ENCODE data around the gene HDAC4. TPM values are rescaled to one million over a fixed set of nuclear protein-coding genes. Genes with fewer than 3 reads are reported as not detected.

Gene HDAC4
- total RNA-seq, 1 experiment from 2014 or later, result 32.0 TPM

GRCh38 chr2:239252393-239252792 is 148.4 kb downstream of the HDAC4 start:
- H3K27ac Mint-ChIP-seq, result no peak overlapping the region
- H3K18ac ChIP-seq (ENCODE audit: insufficient read length, low read depth, low read length), result peak overlapping the region; percentile 35

More at GRCh38 chr2:239252393-239252792, 148.4 kb downstream of the HDAC4 start:
- peaks cover 2% of the 10 kb centered on the region for H4K20me1 ChIP-seq (ENCODE audit: control insufficient read depth, insufficient read depth, insufficient read length)
- Mint-ChIP-seq H3K4me1 (peaks cover 32 to 41% of the 10 kb centered on the region in 2 experiments), H3K27me3 (ENCODE audit: low read depth) (no peaks in the 10 kb centered on the region), H3K9me3 (peaks cover 4% of the 10 kb centered on the region in 2 experiments; a peak in 3 of 5 replicates), H3K4me3 (no peak overlapping the region), H3K36me3 (ENCODE audit: insufficient read depth in 1 of 3, low read depth in 3 of 3) (peaks cover 1 to 4% (median 1%) of the 10 kb centered on the region in 3 experiments; a peak in 6 of 7 replicates)
- H2BK20ac ChIP-seq (ENCODE audit: low read depth, low read length, poor library complexity, severe bottlenecking), result no peak overlapping the region
- H3K4ac ChIP-seq (ENCODE audit: low read depth, low read length), result no peak overlapping the region
- H2AK5ac ChIP-seq (ENCODE audit: insufficient read length, low read length), result no peak overlapping the region
- H3T11ph ChIP-seq (ENCODE audit: low read length), result no peak overlapping the region
- H3K4me2 ChIP-seq (ENCODE audit: insufficient read depth, insufficient read length, low read length), result no peak overlapping the region
- H3K23ac ChIP-seq (ENCODE audit: insufficient read length, low read depth, low read length), result no peak overlapping the region
- no peaks in the 10 kb centered on the region for H3K9me3 ChIP-seq (ENCODE audit: control insufficient read depth, low read depth, low read length)
- H2BK5ac ChIP-seq (ENCODE audit: insufficient read length, low read length), result no peak overlapping the region
- no peak for TF ChIP-seq CTCF (conservative IDR thresholded peaks at IDR 0.05)
- no peaks in the 10 kb centered on the region for H3K27me3 ChIP-seq (ENCODE audit: insufficient read depth, low read length)
- no peak overlapping the region for H4K91ac ChIP-seq (ENCODE audit: insufficient read length, low read depth, low read length)
- H2AFZ ChIP-seq (ENCODE audit: low read length), result no peak overlapping the region
- no peak overlapping the region for H3K14ac ChIP-seq (ENCODE audit: insufficient read depth, low read length)
- H3K56ac ChIP-seq (ENCODE audit: insufficient read length, low read depth, low read length), result no peak overlapping the region
- H3K27ac ChIP-seq (ENCODE audit: insufficient read length, low read depth, low read length), result no peak overlapping the region
- H4K8ac ChIP-seq (replicated peaks; ENCODE audit: insufficient read length, low read depth, low read length), result no peak overlapping the region
- peaks cover 3% of the 10 kb centered on the region for H3K79me1 ChIP-seq (ENCODE audit: insufficient read depth, low read depth, low read length, poor library complexity, severe bottlenecking)
- H4K5ac ChIP-seq (ENCODE audit: insufficient read length, low read depth, low read length), result peak overlapping the region; percentile 65
- H3K79me2 ChIP-seq (ENCODE audit: insufficient read depth, low read length), result peaks cover 6% of the 10 kb centered on the region; the same call in 1 of the 2 replicates
- H2BK12ac ChIP-seq (ENCODE audit: insufficient read length, low read depth, low read length), result no peak overlapping the region
- WGBS (ENCODE audit: extremely low coverage, insufficient read length, low lambda C conversion rate), result no CpG with 5 or more reads among the region's 8 CpGs
- DNase-seq, result no peak
- no peak overlapping the region for H2BK120ac ChIP-seq (ENCODE audit: low read depth, low read length, poor library complexity, severe bottlenecking)
- H3K23me2 ChIP-seq (ENCODE audit: insufficient read length, low read depth, low read length, poor library complexity, severe bottlenecking), result no peaks in the 10 kb centered on the region
- no peaks in the 10 kb centered on the region; the same call in 1 of the 2 replicates for H3K4me1 ChIP-seq (ENCODE audit: insufficient read depth, low read length)
- no peak overlapping the region for H3K9ac ChIP-seq (ENCODE audit: extremely low read depth, insufficient read length, low read length)
- no peak overlapping the region for H2BK15ac ChIP-seq (ENCODE audit: low read depth, low read length)
